HFFc6 (cell line): ENCODE data around the gene ATP8A2. TPM values are rescaled to one million over a fixed set of nuclear protein-coding genes. Genes with fewer than 3 reads are reported as not detected.

Experiments
- DNase-seq: peaks from one replicate; pipeline ENCODE4 v3.0.0-alpha.2; 2018
- H3K27ac Mint-ChIP-seq: 2 replicates; pipeline ENCODE4 v1.8.0; 2020; ENCODE audit warnings: mild to moderate bottlenecking, mixed read lengths
- H3K27me3 Mint-ChIP-seq: 2 replicates; pipeline ENCODE4 v1.8.0; 2021; ENCODE audit warnings: mild to moderate bottlenecking, moderate library complexity, mixed read lengths; ENCODE audit not compliant: insufficient read depth
- H3K36me3 Mint-ChIP-seq: 2 replicates; pipeline ENCODE4 v1.8.0; 2021; ENCODE audit warnings: low read depth, mixed read lengths
- H3K4me1 Mint-ChIP-seq: 2 replicates; pipeline ENCODE4 v1.8.0; 2020; ENCODE audit warnings: low read depth, mixed read lengths
- H3K4me3 Mint-ChIP-seq: 2 replicates; pipeline ENCODE4 v1.8.0; 2020; ENCODE audit warnings: mild to moderate bottlenecking, moderate library complexity, mixed read lengths
- H3K9me3 Mint-ChIP-seq: 2 replicates; pipeline ENCODE4 v1.8.0; 2020; ENCODE audit warnings: mild to moderate bottlenecking, mixed read lengths
- CTCF ChIP-seq: fragments of 200-600 bp; sonication (generic); IDR thresholded peaks from 2 replicates; pipeline ENCODE4 v1.5.0; 2021; ENCODE audit warnings: antibody characterized with exemption, mild to moderate bottlenecking
- total RNA-seq, 6 experiments: library from RNA; stranded (reverse); fragmentation: NEBNext Ultra II Directional; extraction: Animal tissue kit (Norgen Biotek cat#: 25700); gene quantifications; 2 replicates in 1 of 6; 3 replicates in 5 of 6; pipeline ENCODE4 v1.2.3, GENCODE V29; 2021

Gene ATP8A2
- total RNA-seq, 6 experiments from 2014 or later: 0.02 TPM; not detected in 5

GRCh38 chr13:25619897-25620296 lies 248.1 kb downstream of the ATP8A2 start:
- Mint-ChIP-seq H3K4me1 (no peaks in the 10 kb centered on the region), H3K4me3 (no peak overlapping the region), H3K27ac (no peak overlapping the region), H3K36me3 (no peaks in the 10 kb centered on the region; the same call in 1 of the 2 replicates), H3K27me3 (no peaks in the 10 kb centered on the region), H3K9me3 (peaks cover 57% of the 10 kb centered on the region)
- no peak for DNase-seq
- TF ChIP-seq CTCF: no peak

GRCh38 chr13:25625414-25625813 lies 253.6 kb downstream of the ATP8A2 start:
- H3K36me3 Mint-ChIP-seq: no peaks in the 10 kb centered on the region
- no peaks in the 10 kb centered on the region for H3K4me1 Mint-ChIP-seq
- no peak overlapping the region for H3K27ac Mint-ChIP-seq
- H3K27me3 Mint-ChIP-seq: no peaks in the 10 kb centered on the region
- H3K4me3 Mint-ChIP-seq: no peak overlapping the region
- no peak for DNase-seq
- TF ChIP-seq CTCF: no peak
- peaks cover 49% of the 10 kb centered on the region for H3K9me3 Mint-ChIP-seq

GRCh38 chr13:25630329-25630900 lies 258.6 kb downstream of the ATP8A2 start:
- Mint-ChIP-seq H3K4me1 (no peaks in the 10 kb centered on the region), H3K9me3 (peaks cover 60% of the 10 kb centered on the region), H3K4me3 (no peak overlapping the region), H3K27ac (no peak overlapping the region), H3K27me3 (no peaks in the 10 kb centered on the region), H3K36me3 (no peaks in the 10 kb centered on the region)
- no peak for DNase-seq
- TF ChIP-seq CTCF: no peak

GRCh38 chr13:25632166-25632888 lies 260.6 kb downstream of the ATP8A2 start:
- Mint-ChIP-seq H3K4me3 (no peak overlapping the region), H3K36me3 (no peaks in the 10 kb centered on the region), H3K4me1 (no peaks in the 10 kb centered on the region), H3K9me3 (peaks cover 53% of the 10 kb centered on the region), H3K27me3 (no peaks in the 10 kb centered on the region), H3K27ac (no peak overlapping the region)
- TF ChIP-seq CTCF: no peak
- DNase-seq: no peak

GRCh38 chr13:25633093-25633492 lies 261.3 kb downstream of the ATP8A2 start:
- DNase-seq: no peak
- no peak overlapping the region for H3K4me3 Mint-ChIP-seq
- H3K27me3 Mint-ChIP-seq: no peaks in the 10 kb centered on the region
- no peak overlapping the region for H3K27ac Mint-ChIP-seq
- no peaks in the 10 kb centered on the region for H3K4me1 Mint-ChIP-seq
- peaks cover 52% of the 10 kb centered on the region for H3K9me3 Mint-ChIP-seq
- no peaks in the 10 kb centered on the region for H3K36me3 Mint-ChIP-seq
- no peak for TF ChIP-seq CTCF
